Mesendoderm (in vitro differentiated cells): Measurements from ENCODE around the gene VPS50. TPM values are rescaled to one million over a fixed set of nuclear protein-coding genes. Genes with fewer than 3 reads are reported as not detected.
A peak's percentile ranks its signal among the peaks of the same experiment; 100 is the strongest.

ENCODE experiments used
- DNase-seq: peaks from one replicate; pipeline ENCODE4 v3.0.0; 2013
- H2AK5ac ChIP-seq: 2 replicates; pipeline ENCODE4 v1.6.1; 2013; ENCODE audit warnings: low read length, inconsistent platforms
- H2BK120ac ChIP-seq: 2 replicates; pipeline ENCODE4 v1.6.1; 2013; ENCODE audit warnings: low read depth, mild to moderate bottlenecking, low read length, moderate library complexity, mixed read lengths
- H2BK15ac ChIP-seq: replicated peaks from 2 replicates; pipeline ENCODE4 v1.6.1; 2013; ENCODE audit warnings: low read depth, mild to moderate bottlenecking, moderate library complexity
- H2BK5ac ChIP-seq: 2 replicates; pipeline ENCODE4 v1.6.1; 2013; ENCODE audit warnings: low read length, inconsistent platforms
- H3K18ac ChIP-seq: 2 replicates; pipeline ENCODE4 v1.6.1; 2013; ENCODE audit warnings: mild to moderate bottlenecking, low read length, mixed read lengths
- H3K23ac ChIP-seq: one replicate; pipeline ENCODE4 v1.6.1; 2013; ENCODE audit warnings: low read length
- H3K27ac ChIP-seq: 2 replicates; pipeline ENCODE4 v1.5.1; 2013; ENCODE audit warnings: low read depth, mild to moderate bottlenecking, inconsistent platforms, low read length, moderate library complexity
- H3K27me3 ChIP-seq: 2 replicates; pipeline ENCODE4 v1.6.1; 2013; ENCODE audit warnings: low read length, control low read depth, mild to moderate bottlenecking, inconsistent platforms; ENCODE audit not compliant: insufficient read depth, poor library complexity
- H3K36me3 ChIP-seq: 2 replicates; pipeline ENCODE4 v1.6.1; 2013; ENCODE audit warnings: low read length, inconsistent platforms; ENCODE audit not compliant: control insufficient read depth, insufficient read depth
- H3K4ac ChIP-seq: one replicate; pipeline ENCODE4 v1.6.1; 2013; ENCODE audit warnings: low read depth, mild to moderate bottlenecking, low read length, moderate library complexity
- H3K4me1 ChIP-seq: 2 replicates; pipeline ENCODE4 v1.6.1; 2013; ENCODE audit warnings: low read depth, low read length, inconsistent platforms; ENCODE audit not compliant: control insufficient read depth
- H3K4me2 ChIP-seq: 2 replicates; pipeline ENCODE4 v1.6.1; 2013; ENCODE audit warnings: low read length
- H3K4me3 ChIP-seq: 2 replicates; pipeline ENCODE4 v1.5.1; 2013; ENCODE audit warnings: mild to moderate bottlenecking, low read length
- H3K56ac ChIP-seq: one replicate; pipeline ENCODE4 v1.6.1; 2013; ENCODE audit warnings: low read length
- H3K79me1 ChIP-seq: 2 replicates; pipeline ENCODE4 v1.6.1; 2013; ENCODE audit warnings: low read length, inconsistent platforms
- H3K79me2 ChIP-seq: 2 replicates; pipeline ENCODE4 v1.6.1; 2013; ENCODE audit warnings: mild to moderate bottlenecking, low read length; ENCODE audit not compliant: control insufficient read depth, insufficient read depth
- H3K9ac ChIP-seq: 2 replicates; pipeline ENCODE4 v1.6.1; 2013; ENCODE audit warnings: low read length, inconsistent platforms
- H4K5ac ChIP-seq: one replicate; pipeline ENCODE4 v1.6.1; 2013; ENCODE audit warnings: low read length
- H4K8ac ChIP-seq: one replicate; pipeline ENCODE4 v1.6.1; 2013; ENCODE audit warnings: low read depth, mild to moderate bottlenecking, control low read depth, low read length, moderate library complexity
- WGBS: extraction: QIAGEN DNeasy Blood & Tissue Kit; methylation state at CpG from one replicate; pipeline ENCODE4 v1.1.7; 2013; ENCODE audit warnings: low lambda C conversion rate, missing lambda C conversion rate; ENCODE audit not compliant: insufficient coverage; ENCODE audit errors: extremely low coverage; 5-methylcytosine and 5-hydroxymethylcytosine counted together
- polyA plus RNA-seq, 2 experiments: library from polyadenylated mRNA; stranded (reverse); fragments of 200-250 nt; gene quantifications; one replicate each; pipeline ENCODE4 v1.2.3, GENCODE V29; 2013

VPS50 gene
- polyA plus RNA-seq (2013, experiment 1 of 2), result 5.0 TPM
- polyA plus RNA-seq (2013, experiment 2 of 2), result 5.0 TPM

GRCh38 chr7:93231799-93232672 lies at the start of gene VPS50:
VPS50 (plus strand) TSS chr7:93232366; CDS start chr7:93232468, 102 bp downstream.
- no peaks in the 10 kb centered on the region for H3K27me3 ChIP-seq
- peak within 1 kb of the TSS; percentile 89 for H4K8ac ChIP-seq
- H3K9ac ChIP-seq, result peak within 1 kb of the TSS; percentile 72
- DNase-seq, result peak; percentile 99
- H3K79me1 ChIP-seq, result peaks cover 2% of the 10 kb centered on the region
- H3K4me1 ChIP-seq, result no peaks in the 10 kb centered on the region
- H2BK5ac ChIP-seq, result no peak within 1 kb of the TSS
- H2BK120ac ChIP-seq, result no peak within 1 kb of the TSS
- H3K56ac ChIP-seq, result peak within 1 kb of the TSS; percentile 95
- peak within 1 kb of the TSS; percentile 82 for H3K4me2 ChIP-seq
- no peak within 1 kb of the TSS for H3K18ac ChIP-seq
- H3K79me2 ChIP-seq, result no peaks in the 10 kb centered on the region
- H3K4me3 ChIP-seq, result peak within 1 kb of the TSS; percentile 84
- H3K23ac ChIP-seq, result no peak within 1 kb of the TSS
- WGBS, result no CpG with 5 or more reads among the region's 40 CpGs
- no peak within 1 kb of the TSS for H3K4ac ChIP-seq
- H2BK15ac ChIP-seq, result no peak within 1 kb of the TSS
- no peak within 1 kb of the TSS for H2AK5ac ChIP-seq
- H3K27ac ChIP-seq, result no peak within 1 kb of the TSS
- H3K36me3 ChIP-seq, result no peaks in the 10 kb centered on the region
- no peak within 1 kb of the TSS for H4K5ac ChIP-seq

- H3K27ac ChIP-seq, result no peak overlapping the region
- H2AK5ac ChIP-seq, result no peak overlapping the region
- H3K79me2 ChIP-seq, result no peaks in the 10 kb centered on the region
- H2BK15ac ChIP-seq, result no peak overlapping the region
- H3K4ac ChIP-seq, result no peak overlapping the region
- H3K4me2 ChIP-seq, result no peak overlapping the region
- WGBS, result no CpG with 5 or more reads among the region's 1 CpG
- no peak overlapping the region for H3K18ac ChIP-seq
- no peak overlapping the region for H3K9ac ChIP-seq
- no peak overlapping the region for H3K4me3 ChIP-seq
- H3K56ac ChIP-seq, result no peak overlapping the region
- no peak for DNase-seq
- no peaks in the 10 kb centered on the region for H3K36me3 ChIP-seq
- H2BK120ac ChIP-seq, result no peak overlapping the region
- no peak overlapping the region for H2BK5ac ChIP-seq
- H3K79me1 ChIP-seq, result no peaks in the 10 kb centered on the region
- H3K27me3 ChIP-seq, result no peaks in the 10 kb centered on the region
- no peaks in the 10 kb centered on the region for H3K4me1 ChIP-seq
- H4K8ac ChIP-seq, result no peak overlapping the region
- no peak overlapping the region for H3K23ac ChIP-seq
- no peak overlapping the region for H4K5ac ChIP-seq
Measured at GRCh38 chr7:93185303-93186027, 46.7 kb upstream of the VPS50 start.

DNA sequence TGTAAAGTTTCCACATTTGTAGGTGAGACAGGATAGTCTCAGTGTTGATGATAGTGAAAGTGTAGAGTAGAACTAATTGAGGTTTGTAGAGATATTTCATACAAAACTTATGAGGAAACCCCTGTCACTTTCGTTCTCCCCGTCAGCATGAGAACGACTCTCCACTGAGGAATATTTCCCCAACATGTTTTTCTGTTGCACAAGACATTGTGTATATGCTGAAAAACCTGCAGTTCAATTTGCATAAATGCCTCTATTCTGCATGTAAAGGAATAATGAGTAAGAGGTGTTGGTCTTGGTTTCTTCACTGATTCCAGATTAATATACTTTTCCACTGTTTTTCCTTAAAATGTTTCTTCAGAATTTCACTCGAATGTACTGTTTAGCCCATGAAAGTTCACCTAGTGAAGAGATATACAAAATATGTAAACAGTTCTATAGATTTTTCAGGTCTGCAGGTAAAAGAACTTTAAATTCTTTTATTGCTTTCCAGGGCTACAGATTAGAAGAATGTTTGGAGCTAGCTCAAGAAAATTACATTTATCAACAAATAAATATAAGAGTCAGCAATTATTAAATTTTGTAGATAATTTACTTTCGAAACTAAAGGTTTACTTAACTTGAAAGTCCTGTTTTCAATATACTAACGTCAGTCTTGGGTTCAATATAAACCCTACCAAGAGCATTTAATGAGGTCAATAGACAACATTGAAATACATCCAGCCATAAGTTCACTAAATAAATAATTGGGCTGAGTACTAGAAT lies 43.1 kb upstream of the VPS50 start:
- H3K4me2 ChIP-seq, result no peak overlapping the region
- H4K5ac ChIP-seq, result no peak overlapping the region
- no peak overlapping the region for H3K56ac ChIP-seq
- H3K23ac ChIP-seq, result no peak overlapping the region
- no peak overlapping the region for H2AK5ac ChIP-seq
- no peak overlapping the region for H4K8ac ChIP-seq
- H2BK5ac ChIP-seq, result no peak overlapping the region
- no CpG with 5 or more reads among the region's 6 CpGs for WGBS
- H2BK15ac ChIP-seq, result no peak overlapping the region
- no peak overlapping the region for H3K18ac ChIP-seq
- no peaks in the 10 kb centered on the region for H3K36me3 ChIP-seq
- H3K4me1 ChIP-seq, result no peaks in the 10 kb centered on the region
- H2BK120ac ChIP-seq, result no peak overlapping the region
- no peak overlapping the region for H3K27ac ChIP-seq
- H3K27me3 ChIP-seq, result no peaks in the 10 kb centered on the region
- no peak overlapping the region for H3K9ac ChIP-seq
- H3K4me3 ChIP-seq, result no peak overlapping the region
- H3K4ac ChIP-seq, result no peak overlapping the region
- DNase-seq, result no peak
- H3K79me2 ChIP-seq, result no peaks in the 10 kb centered on the region
- H3K79me1 ChIP-seq, result no peaks in the 10 kb centered on the region

DNA sequence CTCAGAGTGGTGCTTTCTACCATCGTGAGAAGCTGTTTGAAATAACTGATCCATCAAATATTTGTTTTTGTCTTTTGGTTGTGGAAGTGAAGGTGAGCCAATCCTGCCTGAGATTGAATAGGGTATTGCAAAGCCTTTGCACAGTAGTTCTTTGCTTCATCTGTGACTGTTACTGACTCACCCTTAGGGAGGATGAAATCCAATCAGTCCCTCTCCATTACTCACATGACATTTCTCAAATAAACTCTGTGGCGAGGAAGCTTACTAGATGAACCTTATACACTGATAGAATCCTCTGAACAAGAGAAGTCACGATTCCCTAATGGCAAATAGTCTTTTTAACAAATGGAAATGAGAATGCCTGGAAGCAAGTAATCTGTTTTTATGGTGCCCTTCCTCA lies 37.8 kb upstream of the VPS50 start:
- Histone ChIP-seq H3K4me1 (no peaks in the 10 kb centered on the region), H2BK15ac (no peak overlapping the region), H4K8ac (no peak overlapping the region), H3K4me2 (no peak overlapping the region), H3K79me1 (no peaks in the 10 kb centered on the region), H2BK5ac (no peak overlapping the region), H2AK5ac (no peak overlapping the region), H3K36me3 (no peaks in the 10 kb centered on the region), H3K9ac (no peak overlapping the region), H3K27me3 (no peaks in the 10 kb centered on the region), H3K23ac (no peak overlapping the region), H4K5ac (no peak overlapping the region), H3K4ac (no peak overlapping the region), H3K56ac (no peak overlapping the region), H2BK120ac (no peak overlapping the region), H3K79me2 (no peaks in the 10 kb centered on the region), H3K4me3 (no peak overlapping the region), H3K27ac (no peak overlapping the region), H3K18ac (no peak overlapping the region)
- no CpG with 5 or more reads among the region's 3 CpGs for WGBS
- no peak for DNase-seq

DNA sequence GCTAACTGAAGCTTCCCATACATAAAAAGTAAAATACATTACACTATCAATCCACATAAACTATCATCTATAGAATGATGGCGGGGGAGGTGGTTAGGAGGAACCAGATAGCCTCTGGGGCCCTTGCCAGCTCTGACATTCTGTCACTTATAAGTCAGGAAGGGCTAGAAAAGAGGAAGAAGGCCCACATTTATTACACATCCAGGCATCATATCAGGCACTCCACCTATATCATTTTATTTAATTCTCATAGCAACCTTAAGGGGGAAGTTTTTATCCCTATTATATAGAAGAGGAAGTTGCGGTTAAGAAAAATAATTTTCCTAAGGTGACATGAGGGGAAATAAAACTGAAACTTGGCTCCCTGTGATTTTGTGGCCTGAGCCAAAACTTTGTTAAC lies 35.8 kb upstream of the VPS50 start:
- Histone ChIP-seq H3K4me2 (no peak overlapping the region), H3K79me2 (no peaks in the 10 kb centered on the region), H2BK120ac (no peak overlapping the region), H4K8ac (no peak overlapping the region), H3K36me3 (no peaks in the 10 kb centered on the region), H3K9ac (no peak overlapping the region), H2AK5ac (no peak overlapping the region), H3K4ac (no peak overlapping the region), H3K18ac (no peak overlapping the region), H3K4me1 (no peaks in the 10 kb centered on the region), H3K27ac (no peak overlapping the region), H3K56ac (no peak overlapping the region), H3K23ac (no peak overlapping the region), H3K79me1 (no peaks in the 10 kb centered on the region), H3K27me3 (no peaks in the 10 kb centered on the region), H2BK15ac (no peak overlapping the region), H4K5ac (no peak overlapping the region), H2BK5ac (no peak overlapping the region), H3K4me3 (no peak overlapping the region)
- DNase-seq, result no peak
- WGBS, result no CpG with 5 or more reads among the region's 2 CpGs
